B cell (primary cell): Measurements from ENCODE around the gene MBD3L3. TPM values are rescaled to one million over a fixed set of nuclear protein-coding genes. Genes with fewer than 3 reads are reported as not detected.
"Not testable (repeated sequence)": the region's sequence is repeated elsewhere in the genome, so short reads cannot be mapped to it uniquely, and the experiment has no call there.

Experiments
- ATAC-seq: fragments of 200-7000 bp; cut with Tn5 transposase; one replicate; pipeline ENCODE4 v1.10.0; 2021; ENCODE audit warnings: low read depth, mild to moderate bottlenecking, moderate number of reproducible peaks, moderate library complexity
- CTCF ChIA-PET: fragments of 350-600 bp; sonication (Branson Sonifier 250); formaldehyde crosslinking; loops from one replicate; lab custom pipeline; 2021; ENCODE audit warnings: antibody characterized with exemption, inconsistent platforms; lab: Charles Lee
- POLR2A ChIA-PET: fragments of 350-600 bp; sonication (Branson Sonifier 250); formaldehyde crosslinking; loops from one replicate; lab custom pipeline; 2021; ENCODE audit warnings: antibody characterized with exemption; lab: Charles Lee
- DNase-seq: peaks from one replicate; pipeline ENCODE4 v3.0.0; 2013
- H2AFZ ChIP-seq: 2 replicates; pipeline ENCODE4 v1.6.1; 2012; ENCODE audit warnings: mild to moderate bottlenecking, low read depth, low read length; ENCODE audit not compliant: insufficient read depth, poor library complexity, severe bottlenecking
- H3K27ac ChIP-seq, 2 donors: 1 replicate in 1 of 2; 2 replicates in 1 of 2; pipeline ENCODE4 v1.5.1; 2012 to 2013; ENCODE audit warnings: low read length in 2 of 2, mild to moderate bottlenecking in 2 of 2, moderate library complexity in 1 of 2
- H3K27me3 ChIP-seq, 4 experiments: fragments of 200-600 bp in 1 of 4; sonication (generic) in 1 of 4; replicated peaks in 1 of 4; 1 replicate in 2 of 4; 2 replicates in 2 of 4; pipeline versions ENCODE4 v1.6.1 to v1.7.0; 2013 to 2016; ENCODE audit warnings: low read length in 3 of 4, mild to moderate bottlenecking in 2 of 4, mixed read lengths in 1 of 4, moderate library complexity in 1 of 4; ENCODE audit not compliant: insufficient read depth in 4 of 4, control insufficient read depth in 3 of 4; ENCODE audit errors: control extremely low read depth in 1 of 4
- H3K36me3 ChIP-seq, 2 experiments: replicated peaks in 1 of 2; 1 replicate in 1 of 2; 2 replicates in 1 of 2; pipeline versions ENCODE4 v1.6.1 to v1.7.1; 2013; ENCODE audit warnings: low read length in 1 of 2; ENCODE audit not compliant: insufficient read depth in 2 of 2, control insufficient read depth in 1 of 2; ENCODE audit errors: control extremely low read depth in 1 of 2, extremely low read depth in 1 of 2
- H3K4me1 ChIP-seq, 2 donors: fragments of 200-600 bp in 1 of 2; sonication (generic) in 1 of 2; 1 replicate in 1 of 2; 2 replicates in 1 of 2; pipeline versions ENCODE4 v1.5.1 to v1.6.1; 2013 to 2017; ENCODE audit warnings: low read length in 2 of 2; ENCODE audit not compliant: control insufficient read depth in 2 of 2, insufficient read depth in 2 of 2
- H3K4me2 ChIP-seq: replicated peaks from 2 replicates; pipeline ENCODE3; 2012; ENCODE audit warnings: mild to moderate bottlenecking, low read depth, low read length; ENCODE audit not compliant: poor library complexity, severe bottlenecking
- H3K4me3 ChIP-seq, 5 experiments: fragments of 200-600 bp in 1 of 5; sonication (generic) in 1 of 5; 1 replicate in 3 of 5; 2 replicates in 2 of 5; pipeline versions ENCODE4 v1.5.1 to v1.7.0; 2011 to 2016; ENCODE audit warnings: low read length in 4 of 5, mild to moderate bottlenecking in 4 of 5, low read depth in 2 of 5, control low read depth in 1 of 5, moderate library complexity in 1 of 5; ENCODE audit not compliant: insufficient read depth in 1 of 5; ENCODE audit errors: control extremely low read depth in 1 of 5, extremely low read depth in 1 of 5
- H3K79me2 ChIP-seq: fragments of 200-600 bp; sonication (generic); one replicate; pipeline ENCODE4 v1.6.0; 2016; ENCODE audit warnings: low read length; ENCODE audit not compliant: control insufficient read depth, insufficient read depth
- H3K9ac ChIP-seq: fragments of 200-600 bp; sonication (generic); 2 replicates; pipeline ENCODE4 v1.6.1; 2017; ENCODE audit warnings: mild to moderate bottlenecking, low read length, moderate library complexity
- H3K9me3 ChIP-seq, 3 donors: one replicate each; pipeline versions ENCODE4 v1.6.1 to v1.7.1; 2013; ENCODE audit warnings: low read length in 2 of 3; ENCODE audit not compliant: control insufficient read depth in 2 of 3, insufficient read depth in 1 of 3; ENCODE audit errors: control extremely low read depth in 1 of 3
- H4K20me1 ChIP-seq: 2 replicates; pipeline ENCODE4 v1.6.0; 2012; ENCODE audit warnings: mild to moderate bottlenecking, low read length; ENCODE audit not compliant: insufficient read depth, control insufficient read depth, poor library complexity, severe bottlenecking
- H3K27ac Mint-ChIP-seq: one replicate; pipeline ENCODE4 v1.8.0; 2021; ENCODE audit warnings: mixed read lengths
- H3K27me3 Mint-ChIP-seq: one replicate; pipeline ENCODE4 v1.8.0; 2021; ENCODE audit warnings: mixed read lengths
- H3K4me1 Mint-ChIP-seq: one replicate; pipeline ENCODE4 v1.8.0; 2021; ENCODE audit warnings: mixed read lengths
- H3K4me3 Mint-ChIP-seq: one replicate; pipeline ENCODE4 v1.8.0; 2021; ENCODE audit warnings: mixed read lengths
- H3K9me3 Mint-ChIP-seq: one replicate; pipeline ENCODE4 v1.8.0; 2022; ENCODE audit warnings: mixed read lengths; ENCODE audit not compliant: insufficient read depth
- CTCF ChIP-seq: fragments of 200-600 bp; IDR thresholded peaks from one replicate; pipeline ENCODE4 v1.8.0; 2022; ENCODE audit warnings: antibody characterized with exemption, mild to moderate bottlenecking
- EZH2 ChIP-seq: IDR thresholded peaks from 2 replicates; pipeline ENCODE4 v1.6.1; 2012; ENCODE audit warnings: borderline replicate concordance, low read depth, mild to moderate bottlenecking, moderate library complexity, low read length; ENCODE audit not compliant: insufficient read depth, poor library complexity, severe bottlenecking
- WGBS: methylation state at CpG from one replicate; pipeline ENCODE4 v1.1.5; 2013; ENCODE audit warnings: missing lambda C conversion rate; ENCODE audit not compliant: insufficient coverage; 5-methylcytosine and 5-hydroxymethylcytosine counted together
- intact Hi-C: fragments of 100-400 bp; cut with micrococcal nuclease; formaldehyde crosslinking; loops from one replicate; pipeline ENCODE4 v1.10.0; 2022
- polyA plus RNA-seq: library from polyadenylated mRNA; depleted of rRNA; stranded (reverse); fragments of >200 nt; gene quantifications from 2 replicates; pipeline ENCODE4 v1.2.3, GENCODE V29; 2012
- total RNA-seq, 2 donors: library from RNA; stranded (reverse); fragments of 120-200 nt in 1 of 2; gene quantifications; 1 replicate in 1 of 2; 2 replicates in 1 of 2; pipeline versions ENCODE4 v1.2.3 to v1.2.4, GENCODE V29; 2013 to 2022

The MBD3L3 gene
- total and polyA plus RNA-seq, 2 donors (not counting 1 experiment from before 2014, with no cell fraction given), result not detected

DNA sequence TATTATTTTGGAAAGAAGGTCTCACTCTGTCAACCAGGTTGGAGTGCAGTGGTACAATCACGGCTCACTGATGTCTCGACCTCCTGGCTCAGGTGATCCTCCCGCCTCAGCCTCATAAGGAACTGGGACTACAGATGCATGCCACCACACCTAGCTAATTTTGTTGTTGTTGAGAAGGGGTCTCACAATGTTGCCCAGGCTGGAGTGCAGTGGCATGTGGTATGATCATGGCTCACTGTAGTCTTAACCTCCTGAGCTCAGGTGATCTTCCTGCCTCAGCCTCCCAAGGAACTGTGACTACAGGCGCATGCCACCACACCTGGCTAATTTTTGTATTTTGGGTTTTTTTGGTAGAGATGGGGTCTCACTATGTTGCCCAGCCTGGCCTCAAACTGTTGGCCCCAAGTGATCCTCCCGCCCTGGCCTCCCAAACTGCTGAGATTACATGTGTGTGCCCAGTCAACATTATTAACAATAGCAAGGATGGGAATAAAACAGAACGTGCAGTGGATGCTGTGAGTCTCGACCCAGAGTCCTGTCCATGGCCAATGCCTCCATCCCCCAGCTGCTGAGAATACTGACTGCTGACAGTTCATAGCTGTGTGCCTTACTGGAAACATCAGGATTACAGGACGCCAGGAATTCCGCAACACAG lies 5.4 kb upstream of the MBD3L3 start:
- no peak overlapping the region for H3K27ac Mint-ChIP-seq
- H3K36me3 ChIP-seq, result no peaks in the 10 kb centered on the region
- intact Hi-C loops, result no loop called here
- H3K9me3 ChIP-seq, result peaks cover 0 to 9% (median 2%) of the 10 kb centered on the region in 3 donors
- no peak overlapping the region for H3K4me2 ChIP-seq
- peaks cover 0 to 4% of the 10 kb centered on the region in 2 donors for H3K4me1 ChIP-seq
- TF ChIP-seq EZH2 (no peak), CTCF (no peak)
- no peak for DNase-seq
- ChIA-PET CTCF (no interaction called here), POLR2A (no interaction called here)
- H3K27ac ChIP-seq, result no peak overlapping the region
- H2AFZ ChIP-seq, result no peak overlapping the region
- H3K27me3 Mint-ChIP-seq, result no peaks in the 10 kb centered on the region
- no peaks in the 10 kb centered on the region for H3K27me3 ChIP-seq
- H3K4me3 ChIP-seq, result no peak overlapping the region
- H3K79me2 ChIP-seq, result no peaks in the 10 kb centered on the region
- H3K4me1 Mint-ChIP-seq, result peaks cover under 1% of the 10 kb centered on the region
- no peak overlapping the region for H3K9ac ChIP-seq
- 100% methylated on average over 6 of the region's 9 CpGs for WGBS
- H4K20me1 ChIP-seq, result no peaks in the 10 kb centered on the region
- H3K4me3 Mint-ChIP-seq, result no peak overlapping the region
- H3K9me3 Mint-ChIP-seq, result no peaks in the 10 kb centered on the region
- ATAC-seq, result no peak

DNA sequence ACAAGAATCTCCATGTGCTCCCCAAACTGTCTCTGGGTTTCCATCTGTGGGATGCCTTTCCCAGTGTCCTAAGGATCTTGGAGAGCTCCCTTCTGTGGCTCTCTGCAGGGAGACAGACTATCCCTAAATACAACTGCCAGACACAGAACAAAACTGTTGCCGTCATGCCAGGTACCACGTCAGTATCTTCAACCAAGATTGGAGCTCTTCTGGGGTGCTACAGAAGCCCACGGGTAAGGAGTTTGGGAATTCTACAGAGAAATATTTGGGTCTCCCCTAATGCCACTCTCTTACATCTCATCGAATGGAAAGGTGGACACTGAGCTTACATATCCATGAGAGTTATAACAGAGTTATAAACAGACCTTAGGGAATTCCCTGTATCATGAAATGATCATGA lies 4.9 kb upstream of the MBD3L3 start:
- Mint-ChIP-seq H3K27ac (no peak overlapping the region), H3K9me3 (no peaks in the 10 kb centered on the region), H3K4me3 (no peak overlapping the region), H3K27me3 (no peaks in the 10 kb centered on the region), H3K4me1 (no peaks in the 10 kb centered on the region)
- Histone ChIP-seq H4K20me1 (no peaks in the 10 kb centered on the region), H3K36me3 (no peaks in the 10 kb centered on the region), H3K27ac (no peak overlapping the region), H3K27me3 (no peaks in the 10 kb centered on the region), H3K9me3 (peaks cover 0 to 5% (median 2%) of the 10 kb centered on the region in 3 donors), H3K4me2 (no peak overlapping the region), H3K9ac (no peak overlapping the region), H3K4me1 (no peaks in the 10 kb centered on the region), H2AFZ (no peak overlapping the region), H3K79me2 (no peaks in the 10 kb centered on the region), H3K4me3 (no peak overlapping the region)
- CTCF ChIA-PET, result no interaction called here
- WGBS, result 100% methylated on average over 2 of the region's 4 CpGs
- DNase-seq (no peak), ATAC-seq (no peak)
- intact Hi-C loops, result no loop called here
- TF ChIP-seq CTCF, result no peak
- no peak for TF ChIP-seq EZH2
- POLR2A ChIA-PET, result no interaction called here

GRCh38 chr19:7059977-7060376 lies 1.5 kb upstream of the MBD3L3 start:
- WGBS, result no CpG with 5 or more reads among the region's 2 CpGs
- intact Hi-C loops, result not testable (repeated sequence)

More at GRCh38 chr19:7059977-7060376, 1.5 kb upstream of the MBD3L3 start:
- H3K79me2 ChIP-seq, H3K27me3 Mint-ChIP-seq, POLR2A ChIA-PET, H3K27ac Mint-ChIP-seq, H3K4me3 ChIP-seq, H3K9me3 Mint-ChIP-seq, H3K4me2 ChIP-seq, DNase-seq, H3K27ac ChIP-seq, H4K20me1 ChIP-seq, ATAC-seq, H3K4me3 Mint-ChIP-seq, H3K4me1 Mint-ChIP-seq, CTCF ChIA-PET, H3K9ac ChIP-seq, H3K4me1 ChIP-seq, H3K36me3 ChIP-seq, H3K27me3 ChIP-seq, H2AFZ ChIP-seq, H3K9me3 ChIP-seq: not testable (repeated sequence)
